T-cell (primary cell): ENCODE data around the gene ROBO4. TPM values are rescaled to one million over a fixed set of nuclear protein-coding genes. Genes with fewer than 3 reads are reported as not detected.

Experiments used
- ATAC-seq, 4 experiments: fragments of 200-7000 bp in 3 of 4; fragments of 150-1000 bp in 1 of 4; cut with Tn5 transposase; replicated peaks in 1 of 4; 1 replicate in 3 of 4; 2 replicates in 1 of 4; pipeline ENCODE4 v1.10.0; 2021; ENCODE audit warnings: moderate library complexity in 3 of 4, mild to moderate bottlenecking in 2 of 4, moderate number of reproducible peaks in 1 of 4
- CTCF ChIA-PET, 2 donors: fragments of 300-600 bp; sonication (Branson Sonifier 250); formaldehyde crosslinking; loops; one replicate each; lab custom pipeline; 2022; ENCODE audit warnings: antibody characterized with exemption in 2 of 2; lab: Charles Lee
- POLR2A ChIA-PET, 2 donors: fragments of 300-600 bp; sonication (Branson Sonifier 250); formaldehyde crosslinking; loops; one replicate each; lab custom pipeline; 2022; ENCODE audit warnings: antibody characterized with exemption in 2 of 2; lab: Charles Lee
- DNase-seq, 35 experiments: peaks; one replicate each; pipeline versions ENCODE4 v3.0.0 to v3.0.0-alpha.2; 2013 to 2023
- H3K27ac ChIP-seq: one replicate; pipeline ENCODE4 v1.5.1; 2013; ENCODE audit warnings: low read length
- H3K27me3 ChIP-seq, 2 experiments: replicated peaks in 1 of 2; 1 replicate in 1 of 2; 2 replicates in 1 of 2; pipeline versions ENCODE4 v1.6.1 to v1.7.0; 2013; ENCODE audit warnings: low read length in 1 of 2, mixed read lengths in 1 of 2; ENCODE audit not compliant: control insufficient read depth in 2 of 2, insufficient read depth in 2 of 2; ENCODE audit errors: extremely low read depth in 1 of 2
- H3K36me3 ChIP-seq, 2 donors: 1 replicate in 1 of 2; 2 replicates in 1 of 2; pipeline versions ENCODE4 v1.6.1 to v1.7.0; 2013; ENCODE audit warnings: low read length in 1 of 2; ENCODE audit not compliant: control insufficient read depth in 2 of 2, insufficient read depth in 1 of 2; ENCODE audit errors: extremely low read depth in 1 of 2
- H3K4me1 ChIP-seq, 2 experiments: 1 replicate in 1 of 2; 2 replicates in 1 of 2; pipeline versions ENCODE4 v1.6.1 to v1.7.0; 2013; ENCODE audit warnings: low read length in 2 of 2, mixed read lengths in 1 of 2; ENCODE audit not compliant: insufficient read depth in 2 of 2, control insufficient read depth in 1 of 2; ENCODE audit errors: extremely low read depth in 1 of 2
- H3K4me3 ChIP-seq, 2 donors: 1 replicate in 1 of 2; 2 replicates in 1 of 2; pipeline versions ENCODE4 v1.5.1 to v1.7.0; 2013; ENCODE audit warnings: mild to moderate bottlenecking in 2 of 2, low read length in 1 of 2, moderate library complexity in 1 of 2; ENCODE audit not compliant: control insufficient read depth in 1 of 2; ENCODE audit errors: extremely low read depth in 1 of 2
- H3K9me3 ChIP-seq: 2 replicates; pipeline ENCODE4 v1.7.0; 2013
- H3K27ac Mint-ChIP-seq, 2 donors: one replicate each; pipeline ENCODE4 v1.8.0; 2020 to 2021; ENCODE audit warnings: mild to moderate bottlenecking in 2 of 2, mixed read lengths in 2 of 2
- H3K27me3 Mint-ChIP-seq, 2 donors: one replicate each; pipeline ENCODE4 v1.8.0; 2021 to 2022; ENCODE audit warnings: mixed read lengths in 2 of 2
- H3K36me3 Mint-ChIP-seq: one replicate; pipeline ENCODE4 v1.8.0; 2021; ENCODE audit warnings: mixed read lengths
- H3K4me1 Mint-ChIP-seq, 3 donors: one replicate each; pipeline ENCODE4 v1.8.0; 2020 to 2022; ENCODE audit warnings: mixed read lengths in 3 of 3, mild to moderate bottlenecking in 1 of 3
- H3K4me3 Mint-ChIP-seq, 3 donors: one replicate each; pipeline ENCODE4 v1.8.0; 2020 to 2022; ENCODE audit warnings: mild to moderate bottlenecking in 3 of 3, mixed read lengths in 3 of 3, moderate library complexity in 3 of 3
- H3K9me3 Mint-ChIP-seq, 3 donors: one replicate each; pipeline ENCODE4 v1.8.0; 2020 to 2022; ENCODE audit warnings: mixed read lengths in 3 of 3
- WGBS: methylation state at CpG from one replicate; pipeline ENCODE4 v1.1.5; 2013; ENCODE audit warnings: missing lambda C conversion rate; ENCODE audit not compliant: insufficient coverage; 5-methylcytosine and 5-hydroxymethylcytosine counted together
- total RNA-seq, 35 experiments: library from RNA in 6 of 35; stranded (reverse) in 6 of 35; fragments of 120-200 nt in 1 of 35; gene quantifications; one replicate each; pipeline versions ENCODE4 v1.2.1 to v1.2.4 and lab custom pipeline; 2013 to 2026

Gene ROBO4
- total RNA-seq, 5 donors from 2014 or later (not counting 1 experiment from before 2014, with no cell fraction given), result 0.41 to 0.59 (median 0.50) TPM; not detected in 2

DNA sequence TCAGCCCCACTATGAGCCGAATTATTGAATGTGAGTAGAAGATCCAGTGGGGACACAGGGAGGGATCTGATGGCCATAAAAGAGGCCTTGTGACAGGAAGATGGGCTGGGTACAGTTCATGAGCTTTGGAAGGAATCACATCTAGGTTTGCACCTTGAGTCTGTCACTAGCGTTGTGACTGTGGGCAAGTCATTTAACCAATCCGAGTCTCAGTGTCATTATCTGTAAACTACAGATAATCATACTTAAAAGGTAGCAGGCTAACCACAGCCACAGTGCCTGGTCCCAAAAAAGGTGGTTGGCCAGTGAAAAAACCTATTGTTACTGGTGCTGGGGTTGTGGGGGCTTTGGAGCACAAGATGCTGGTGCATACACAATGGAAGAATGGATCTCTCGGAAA is 25.2 kb upstream of the ROBO4 start:
- Mint-ChIP-seq H3K27ac (peak overlapping the region in 1 of 2 donors; percentile 1), H3K36me3 (no peaks in the 10 kb centered on the region), H3K27me3 (peaks cover 0 to 2% of the 10 kb centered on the region in 2 donors), H3K9me3 (no peaks in the 10 kb centered on the region), H3K4me3 (peak overlapping the region in 1 of 3 donors; percentile 63), H3K4me1 (peaks cover 24 to 28% (median 25%) of the 10 kb centered on the region in 3 donors)
- Histone ChIP-seq H3K4me3 (no peak overlapping the region), H3K27me3 (peaks cover 0 to 7% of the 10 kb centered on the region in 2 experiments), H3K36me3 (no peaks in the 10 kb centered on the region), H3K27ac (no peak overlapping the region), H3K4me1 (peaks cover 14 to 37% of the 10 kb centered on the region in 2 experiments), H3K9me3 (no peaks in the 10 kb centered on the region)
- POLR2A ChIA-PET, result interaction anchor here in 1 of 2 donors (0.5 kb wide), 1 partner anchor 1868 kb away, joined by 3 read pairs; no protein-coding TSS in a partner anchor
- ATAC-seq (no peak), DNase-seq (no peak)
- CTCF ChIA-PET, result no interaction called here
- 90% methylated on average over 1 of the region's 4 CpGs for WGBS

GRCh38 chr11:124920870-124921609 is 23.4 kb upstream of the ROBO4 start:
- 21% methylated on average over 79 of the region's 82 CpGs for WGBS
- peaks cover 24 to 28% (median 25%) of the 10 kb centered on the region in 3 donors for H3K4me1 Mint-ChIP-seq
- peaks cover under 1 to 3% of the 10 kb centered on the region in 2 donors for H3K27me3 Mint-ChIP-seq
- ATAC-seq (peak; percentile 78 to 86 (median 85)), DNase-seq (peak; percentile 64 to 89 (median 75))
- peak overlapping the region in 1 of 2 donors; percentile 70 for H3K27ac Mint-ChIP-seq
- Histone ChIP-seq H3K9me3 (no peaks in the 10 kb centered on the region), H3K36me3 (no peaks in the 10 kb centered on the region), H3K27me3 (peaks cover 0 to 7% of the 10 kb centered on the region in 2 experiments), H3K4me3 (peak overlapping the region; percentile 33 to 56), H3K4me1 (peaks cover 14 to 37% of the 10 kb centered on the region in 2 experiments), H3K27ac (no peak overlapping the region)
- ChIA-PET POLR2A (interaction anchor here in 1 of 2 donors (1.0 kb wide), 1 partner anchor 32 kb away, joined by 4 read pairs; no protein-coding TSS in a partner anchor), CTCF (no interaction called here)
- H3K4me3 Mint-ChIP-seq, result peak overlapping the region; percentile 65 to 75 (median 73)
- no peaks in the 10 kb centered on the region for H3K9me3 Mint-ChIP-seq
- H3K36me3 Mint-ChIP-seq, result no peaks in the 10 kb centered on the region

DNA sequence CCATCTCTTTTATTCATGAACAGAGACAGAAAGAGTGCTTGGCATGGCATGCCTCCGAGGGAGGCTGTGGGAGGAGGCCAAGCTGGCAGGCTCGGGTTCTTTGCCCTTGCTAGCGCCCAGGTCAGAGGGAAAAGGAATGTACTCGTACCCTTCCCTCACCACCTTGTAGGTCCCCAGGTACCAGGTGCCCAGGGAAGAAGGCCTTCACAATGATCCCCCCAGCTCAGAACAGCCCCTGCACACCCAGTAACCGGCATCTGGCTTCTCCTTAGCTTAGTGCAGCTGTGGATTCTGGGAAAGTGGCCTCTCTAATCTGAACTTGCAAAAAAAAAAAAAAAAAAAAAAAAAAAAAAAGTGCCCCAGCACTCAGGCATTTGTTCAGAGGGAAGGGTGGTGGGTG is 22.7 kb upstream of the ROBO4 start:
- Histone ChIP-seq H3K27ac (no peak overlapping the region), H3K4me1 (peaks cover 14 to 37% of the 10 kb centered on the region in 2 experiments), H3K4me3 (peak overlapping the region in 1 of 2 donors; percentile 33), H3K36me3 (no peaks in the 10 kb centered on the region), H3K27me3 (peaks cover 0 to 7% of the 10 kb centered on the region in 2 experiments), H3K9me3 (no peaks in the 10 kb centered on the region)
- ATAC-seq (no peak), DNase-seq (no peak)
- Mint-ChIP-seq H3K4me1 (peaks cover 24 to 28% (median 25%) of the 10 kb centered on the region in 3 donors), H3K27me3 (peaks cover 3% of the 10 kb centered on the region in 2 donors), H3K27ac (peak overlapping the region in 1 of 2 donors; percentile 70), H3K4me3 (peak overlapping the region in 2 of 3 donors; percentile 65 to 73), H3K36me3 (no peaks in the 10 kb centered on the region), H3K9me3 (no peaks in the 10 kb centered on the region)
- ChIA-PET POLR2A (interaction anchor here (1.0 kb wide), 2 partner anchors 23 to 33 kb away, joined by 3 to 4 read pairs; partner anchors contain the start of gene ROBO4 (in 1 of the 2)), CTCF (interaction anchor here (0.6 to 1.5 kb wide), 7 partner anchors 20 to 511 kb away, joined by 3 to 12 read pairs (median 4); no protein-coding TSS in a partner anchor)
- 100% methylated on average over 2 of the region's 5 CpGs for WGBS

GRCh38 chr11:124919898-124920297 is 22.2 kb upstream of the ROBO4 start:
- no CpG with 5 or more reads among the region's 2 CpGs for WGBS
- Mint-ChIP-seq H3K27me3 (peaks cover 3% of the 10 kb centered on the region in 2 donors), H3K4me1 (peaks cover 24 to 28% (median 25%) of the 10 kb centered on the region in 3 donors), H3K4me3 (peak overlapping the region in 1 of 3 donors; percentile 65), H3K36me3 (no peaks in the 10 kb centered on the region), H3K27ac (no peak overlapping the region), H3K9me3 (no peaks in the 10 kb centered on the region)
- DNase-seq, result no peak
- H3K9me3 ChIP-seq, result no peaks in the 10 kb centered on the region
- H3K4me1 ChIP-seq, result peaks cover 14 to 37% of the 10 kb centered on the region in 2 experiments
- no peak for ATAC-seq
- H3K36me3 ChIP-seq, result no peaks in the 10 kb centered on the region
- H3K4me3 ChIP-seq, result no peak overlapping the region
- peaks cover 0 to 7% of the 10 kb centered on the region in 2 experiments for H3K27me3 ChIP-seq
- H3K27ac ChIP-seq, result no peak overlapping the region
- CTCF ChIA-PET, result interaction anchor here (0.5 to 1.5 kb wide), 8 partner anchors 21 to 945 kb away, joined by 3 to 12 read pairs (median 4); no protein-coding TSS in a partner anchor
- POLR2A ChIA-PET, result interaction anchor here (1.0 kb wide), 2 partner anchors 22 to 33 kb away, joined by 3 to 4 read pairs; partner anchors contain the start of gene ROBO4 (in 1 of the 2)

- H3K27ac ChIP-seq, result no peak within 1 kb of the TSS
- H3K36me3 Mint-ChIP-seq, result no peaks in the 10 kb centered on the region
These were observed 21.3 kb upstream of the ROBO4 start, which contains the start of gene HEPN1 for GRCh38 chr11:124918950-124919349. TSS of gene HEPN1 (plus strand) at chr11:124919250.

GRCh38 chr11:124917115-124917637 is 19.5 kb upstream of the ROBO4 start:
- Mint-ChIP-seq H3K4me1 (peaks cover 6 to 8% (median 6%) of the 10 kb centered on the region in 3 donors), H3K27me3 (peaks cover 3 to 5% of the 10 kb centered on the region in 2 donors), H3K36me3 (no peaks in the 10 kb centered on the region), H3K4me3 (no peak overlapping the region), H3K27ac (no peak overlapping the region), H3K9me3 (peaks cover 0 to 6% (median 2%) of the 10 kb centered on the region in 3 donors)
- no peak for DNase-seq
- ATAC-seq, result no peak
- no peaks in the 10 kb centered on the region for H3K9me3 ChIP-seq
- H3K27me3 ChIP-seq, result peaks cover 0 to 7% of the 10 kb centered on the region in 2 experiments
- CTCF ChIA-PET, result interaction anchor here in 1 of 2 donors (0.6 kb wide), 1 partner anchor 207 kb away, joined by 7 read pairs; no protein-coding TSS in a partner anchor
- peaks cover 4 to 20% of the 10 kb centered on the region in 2 experiments for H3K4me1 ChIP-seq
- no peaks in the 10 kb centered on the region for H3K36me3 ChIP-seq
- no peak overlapping the region for H3K4me3 ChIP-seq
- 81% methylated on average over 3 of the region's 6 CpGs for WGBS
- H3K27ac ChIP-seq, result no peak overlapping the region
- POLR2A ChIA-PET, result no interaction called here

More at GRCh38 chr11:124918950-124919349, 21.3 kb upstream of the ROBO4 start, which contains the start of gene HEPN1:
- Mint-ChIP-seq H3K27ac (no peak within 1 kb of the TSS), H3K9me3 (no peaks in the 10 kb centered on the region), H3K4me3 (peak within 1 kb of the TSS in 1 of 3 donors; percentile 65), H3K27me3 (peaks cover 3 to 5% of the 10 kb centered on the region in 2 donors), H3K4me1 (peaks cover 20 to 22% (median 22%) of the 10 kb centered on the region in 3 donors)
- Histone ChIP-seq H3K4me3 (no peak within 1 kb of the TSS), H3K9me3 (no peaks in the 10 kb centered on the region), H3K4me1 (peaks cover 14 to 37% of the 10 kb centered on the region in 2 experiments), H3K27me3 (peaks cover 0 to 7% of the 10 kb centered on the region in 2 experiments), H3K36me3 (no peaks in the 10 kb centered on the region)
- ChIA-PET POLR2A (no interaction called here), CTCF (interaction anchor here in 1 of 2 donors (1.5 kb wide), 1 partner anchor 42 kb away, joined by 5 read pairs; no protein-coding TSS in a partner anchor)
- WGBS, result 92% methylated on average over 3 of the region's 3 CpGs
- DNase-seq (no peak), ATAC-seq (no peak)
